Heart left ventricle (tissue), 16 donors: ENCODE data around the gene OR2A25. TPM values are rescaled to one million over a fixed set of nuclear protein-coding genes. Genes with fewer than 3 reads are reported as not detected.

Source experiments
- ATAC-seq, 4 donors: fragments of 200-7000 bp; cut with Tn5 transposase; one replicate each; pipeline ENCODE4 v1.9.1; 2020 to 2022; ENCODE audit warnings: moderate library complexity in 4 of 4, mild to moderate bottlenecking in 3 of 4, moderate number of reproducible peaks in 1 of 4
- DNase-seq, 5 donors: peaks; one replicate each; pipeline ENCODE4 v3.0.0-alpha.2; 2020
- H3K27ac ChIP-seq, 12 donors: fragments of 200-600 bp; sonication (generic) in 4 of 12; one replicate each; pipeline versions ENCODE4 v1.5.0 to v1.8.0; 2016 to 2022; ENCODE audit warnings: mild to moderate bottlenecking in 2 of 12
- H3K27me3 ChIP-seq, 9 donors: fragments of 200-600 bp; sonication (generic) in 2 of 9; one replicate each; pipeline versions ENCODE4 v1.5.1 to v1.8.0; 2016 to 2022; ENCODE audit warnings: mild to moderate bottlenecking in 3 of 9
- H3K36me3 ChIP-seq, 9 donors: fragments of 200-600 bp; sonication (generic) in 2 of 9; one replicate each; pipeline versions ENCODE4 v1.5.0 to v1.8.0; 2018 to 2022; ENCODE audit warnings: mild to moderate bottlenecking in 2 of 9
- H3K4me1 ChIP-seq, 12 donors: fragments of 200-600 bp; sonication (generic) in 4 of 12; one replicate each; pipeline versions ENCODE4 v1.5.0 to v1.8.0; 2016 to 2022; ENCODE audit warnings: mild to moderate bottlenecking in 3 of 12
- H3K4me3 ChIP-seq, 12 donors: fragments of 200-600 bp; sonication (generic) in 4 of 12; one replicate each; pipeline versions ENCODE4 v1.5.0 to v1.8.0; 2017 to 2022; ENCODE audit warnings: mild to moderate bottlenecking in 9 of 12, moderate library complexity in 4 of 12
- H3K9me3 ChIP-seq, 12 donors: fragments of 200-600 bp; sonication (generic) in 4 of 12; one replicate each; pipeline versions ENCODE4 v1.5.0 to v1.8.0; 2016 to 2022; ENCODE audit warnings: mild to moderate bottlenecking in 1 of 12
- CTCF ChIP-seq, 12 donors: fragments of 200-600 bp; sonication (generic) in 4 of 12; IDR thresholded peaks; one replicate each; pipeline versions ENCODE4 v1.5.0 to v1.8.0; 2018 to 2022; ENCODE audit warnings: antibody characterized with exemption in 12 of 12, mild to moderate bottlenecking in 5 of 12
- POLR2A ChIP-seq, 2 donors: fragments of 450-650 bp; IDR thresholded peaks; one replicate each; pipeline ENCODE4 v1.6.1; 2017; ENCODE audit warnings: antibody characterized with exemption in 2 of 2, mild to moderate bottlenecking in 2 of 2, moderate library complexity in 2 of 2
- WGBS, 4 donors: extraction: QIAGEN DNeasy Blood & Tissue Kit in 2 of 4; methylation state at CpG; one replicate each; pipeline versions ENCODE4 v1.1.5 to v1.1.7; 2013 to 2018; 5-methylcytosine and 5-hydroxymethylcytosine counted together
- intact Hi-C, 10 donors: fragments of 100-400 bp; cut with DNase I; formaldehyde crosslinking; loops; one replicate each; pipeline versions ENCODE4 v1.11.1 to v1.14.2; 2022
- polyA plus RNA-seq, 2 donors: library from polyadenylated mRNA; stranded (reverse); fragments of 200-250 nt; gene quantifications; one replicate each; pipeline ENCODE4 v1.2.3, GENCODE V29; 2013
- total RNA-seq, 9 donors: library from RNA; depleted of rRNA in 2 of 9; stranded (reverse); fragments of >200 nt in 2 of 9; fragmentation: NEBNext Ultra II Directional in 3 of 9; extraction: Animal tissue kit (Norgen Biotek cat#: 25700) in 3 of 9; gene quantifications; one replicate each; pipeline versions ENCODE4 v1.1.0 to v1.2.4, GENCODE V29; 2016 to 2023
- donor health status: ischemic (EF 13 %, LVEDD 7.1; RV severe dilation, severe dysfunction).
- donor health status: healthy with polysubstance abuse.
- donor health status: DM: no; HTN: yes; CAD: no.
- donor health status: DM: no; HTN: no; CAD: no.
- donor health status: ischemic (EF 25% LVEDD 6.9; RV normal size, moderate dysfunction).
- donor health status: ischemic (EF 25% LVEDD 5.7; RV mildly dilated, moderate dysfunction).
- donor health status: healthy.
- donor health status: DM: yes; HTN: yes; CAD: no.
- donor health status: ischemic (EF 35%, LVEDD 5.7; RV mildly dilated, moderate dysfunction).
- donor health status: nonischemic (EF 11% LVEDD 7.7; RV severe dilation, severe dysfunction).
- donor health status: DM: yes; HTN: yes; CAD: no.
- donor health status: PGD.
- donor health status: ischemic (EF 29% LVEDD 5.4; RV normal size, mild dysfunction).
- donor health status: nonischemic (EF 23%, LVEDD 6.1; RV moderate dilation, normal function).

Gene OR2A25
- total and polyA plus RNA-seq, 11 donors = not detected

DNA sequence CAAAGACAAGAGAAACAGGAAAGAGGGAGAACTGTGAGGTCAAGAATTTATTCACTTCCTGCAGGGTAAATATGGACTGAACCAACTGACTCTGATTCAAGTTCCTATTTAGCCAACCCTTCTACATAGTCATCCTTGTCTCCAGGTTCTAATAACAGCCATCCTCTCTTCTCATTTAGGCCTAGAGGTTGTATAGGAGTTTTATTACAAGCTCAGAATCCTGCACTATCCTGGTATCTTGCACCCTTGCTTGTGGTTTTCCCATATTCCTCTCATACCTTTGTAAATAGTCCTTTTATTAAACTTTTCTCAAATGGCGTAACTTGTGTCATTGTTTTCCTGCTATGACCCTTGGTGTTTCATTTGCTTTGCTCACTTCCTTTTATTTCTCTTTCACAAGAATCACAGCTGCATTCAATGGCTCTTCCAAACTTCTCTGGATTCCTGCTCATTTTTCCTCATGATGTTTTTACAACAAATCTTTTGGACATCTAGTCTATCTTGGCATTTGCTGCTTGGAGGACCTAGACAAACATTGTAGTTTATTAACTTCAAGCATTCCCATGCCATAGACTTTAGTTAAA, 33.2 kb upstream of the OR2A25 start:
- DNase-seq (no peak), ATAC-seq (peak in 1 of 4 donors; percentile 42)
- Histone ChIP-seq H3K27ac (peak overlapping the region in 7 of 12 donors; percentile 10 to 71 (median 55)), H3K36me3 (no peaks in the 10 kb centered on the region), H3K4me3 (no peak overlapping the region), H3K9me3 (no peaks in the 10 kb centered on the region), H3K4me1 (peaks cover 0 to 21% (median 0%) of the 10 kb centered on the region in 12 donors), H3K27me3 (no peaks in the 10 kb centered on the region)
- TF ChIP-seq POLR2A (IDR thresholded peaks at IDR 0.05) (no peak), CTCF (IDR thresholded peaks at IDR 0.05) (no peak)
- WGBS, 4 donors = 2 to 65% (median 33%) methylated on average over 1 of the region's 1 CpG
- intact Hi-C loops = loop anchor here in 2 of 10 donors (10.0 kb wide), 1 partner anchor 88 kb away; the partner anchor contains the start of gene OR2A14 (in 2 of the 2)

- Histone ChIP-seq H3K4me3 (no peak overlapping the region), H3K36me3 (no peaks in the 10 kb centered on the region), H3K27ac (peak overlapping the region in 5 of 12 donors; percentile 31 to 71 (median 65)), H3K27me3 (no peaks in the 10 kb centered on the region), H3K4me1 (peaks cover 0 to 21% (median 0%) of the 10 kb centered on the region in 12 donors), H3K9me3 (no peaks in the 10 kb centered on the region)
- ATAC-seq = peak in 3 of 4 donors; percentile 47 to 77 (median 74)
- DNase-seq = peak in 3 of 5 donors; percentile 29 to 45 (median 35)
- intact Hi-C loops = loop anchor here in 2 of 10 donors (10.0 kb wide), 1 partner anchor 87 kb away; the partner anchor contains the start of gene OR2A14 (in 2 of the 2)
- no peak for TF ChIP-seq POLR2A (IDR thresholded peaks at IDR 0.05)
- no peak for TF ChIP-seq CTCF (IDR thresholded peaks at IDR 0.05)
- WGBS, 4 donors = 33 to 40% (median 37%) methylated on average over 1 of the region's 1 CpG
These were observed 32.1 kb upstream of the OR2A25 start for GRCh38 chr7:144037414-144038035.

DNA sequence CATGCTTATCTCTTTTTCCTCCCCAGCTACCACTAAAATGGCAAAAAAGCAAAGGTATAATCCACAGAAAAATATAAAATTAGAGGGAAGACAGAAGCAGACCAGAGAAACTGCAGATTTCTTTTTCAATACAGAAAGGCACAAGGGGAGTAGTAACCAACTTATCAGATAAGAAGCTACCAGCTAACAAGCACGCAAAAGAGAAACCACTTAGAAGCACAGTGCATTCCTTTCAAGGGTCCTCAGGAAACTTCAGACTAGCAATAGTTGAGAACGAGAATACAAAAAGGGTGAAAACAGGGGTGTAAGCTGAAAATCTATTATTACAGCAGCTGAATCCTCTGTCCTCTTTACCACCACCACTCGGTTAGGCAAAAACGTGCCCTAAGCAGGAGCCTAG, 30.7 kb upstream of the OR2A25 start:
- Histone ChIP-seq H3K27ac (no peak overlapping the region), H3K4me1 (peaks cover 0 to 13% (median 0%) of the 10 kb centered on the region in 12 donors), H3K4me3 (no peak overlapping the region), H3K9me3 (no peaks in the 10 kb centered on the region), H3K36me3 (no peaks in the 10 kb centered on the region), H3K27me3 (no peaks in the 10 kb centered on the region)
- no peak for ATAC-seq
- 38 to 70% (median 57%) methylated on average over 4 of the region's 4 CpGs for WGBS, 4 donors
- TF ChIP-seq POLR2A (IDR thresholded peaks at IDR 0.05) (no peak), CTCF (IDR thresholded peaks at IDR 0.05) (no peak)
- intact Hi-C loops = loop anchor here in 2 of 10 donors (10.0 kb wide), 1 partner anchor 86 kb away; the partner anchor contains the start of gene OR2A14 (in 2 of the 2)
- no peak for DNase-seq

DNA sequence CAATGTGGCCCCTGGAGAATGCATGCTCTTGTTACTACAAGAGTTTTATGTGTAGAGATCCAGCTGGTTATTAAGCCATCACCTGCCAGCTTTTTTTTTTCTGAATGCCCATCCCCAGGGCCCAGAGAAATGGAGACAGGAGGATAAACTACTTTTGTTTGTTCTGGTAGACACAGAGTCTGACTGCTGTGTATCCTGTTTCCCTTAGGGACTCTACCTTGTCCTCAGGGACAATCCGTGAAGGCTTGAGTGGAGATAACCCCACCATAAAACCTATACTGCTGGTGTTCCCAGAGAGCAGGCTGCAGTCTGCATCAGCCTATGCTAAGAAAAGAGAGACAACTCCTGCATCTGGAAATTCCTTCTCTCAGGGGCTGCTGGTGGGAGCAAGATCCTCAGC, 21.0 kb upstream of the OR2A25 start, which contains the start of gene OR2A5:
OR2A5 (plus strand) TSS at position 301 of the 400 bp plus-strand sequence. CDS start 1,454 bp downstream, outside the sequence.
- peaks cover 0 to 4% (median 0%) of the 10 kb centered on the region in 9 donors for H3K27me3 ChIP-seq
- ATAC-seq = no peak
- H3K27ac ChIP-seq = no peak within 1 kb of the TSS
- H3K36me3 ChIP-seq = no peaks in the 10 kb centered on the region
- H3K9me3 ChIP-seq = no peaks in the 10 kb centered on the region
- TF ChIP-seq POLR2A (IDR thresholded peaks at IDR 0.05) (no peak), CTCF (IDR thresholded peaks at IDR 0.05) (no peak)
- no peak within 1 kb of the TSS for H3K4me3 ChIP-seq
- no peak for DNase-seq
- whole genome bisulfite sequencing, 4 donors = 45 to 67% (median 57%) methylated on average over 1 of the region's 1 CpG
- H3K4me1 ChIP-seq = no peaks in the 10 kb centered on the region
- intact Hi-C loops = no loop called here
